IPS-NIHi11 (cell line): ENCODE data around the gene CSTPP1.

ENCODE experiments used
- DNase-seq: peaks from one replicate; pipeline ENCODE4 v3.0.0; 2012; ENCODE audit warnings: mixed read lengths, low spot score

CSTPP1 gene

GRCh38 chr11:47136327-47136726 lies 199.8 kb downstream of the CSTPP1 start:
- DNase-seq: no peak

DNA sequence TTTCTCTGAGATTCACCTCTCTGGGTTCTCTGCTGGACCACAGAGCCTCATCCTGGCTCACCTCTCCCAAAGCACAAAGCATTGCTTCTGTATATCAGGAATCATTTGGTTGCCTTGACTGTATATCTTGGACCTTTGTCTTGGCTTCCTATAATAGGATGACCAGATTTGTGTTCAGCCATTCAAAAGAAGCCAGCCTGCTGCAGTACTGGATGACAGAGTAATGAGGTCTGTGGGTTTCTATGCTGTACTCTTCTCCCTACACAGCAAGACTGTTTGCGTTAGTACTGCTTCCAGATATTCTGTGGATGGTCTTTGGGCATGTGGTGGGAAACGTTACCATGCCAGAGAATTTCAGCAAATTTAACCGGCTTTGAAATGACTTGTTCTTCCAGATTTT lies 200.4 kb downstream of the CSTPP1 start:
- DNase-seq: no peak

- DNase-seq: no peak
These were observed 200.9 kb downstream of the CSTPP1 start for GRCh38 chr11:47137476-47137875.

GRCh38 chr11:47139878-47140277 lies 203.3 kb downstream of the CSTPP1 start:
- DNase-seq: no peak

DNA sequence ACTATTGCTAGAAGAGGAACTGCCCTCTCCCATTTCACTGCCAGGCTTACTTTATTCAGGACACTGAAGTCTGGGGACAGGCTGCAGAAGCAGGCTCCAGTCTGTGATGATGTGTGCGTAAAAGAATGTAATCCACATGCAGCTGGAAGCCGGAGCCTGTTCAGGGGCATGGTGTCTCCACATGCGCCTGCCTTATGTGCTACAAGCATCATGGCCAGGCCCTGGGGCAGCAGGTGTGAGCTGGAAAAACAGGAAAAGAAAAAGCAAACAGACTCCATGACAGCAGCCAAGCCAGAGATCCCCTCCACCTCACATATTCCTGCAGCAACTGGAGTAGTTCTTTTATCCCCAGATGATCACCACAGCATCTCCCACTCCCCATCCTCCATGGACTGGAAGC lies 206.8 kb downstream of the CSTPP1 start:
- no peak for DNase-seq

- no peak for DNase-seq
These were observed 208.0 kb downstream of the CSTPP1 start for GRCh38 chr11:47144541-47144940.

DNA sequence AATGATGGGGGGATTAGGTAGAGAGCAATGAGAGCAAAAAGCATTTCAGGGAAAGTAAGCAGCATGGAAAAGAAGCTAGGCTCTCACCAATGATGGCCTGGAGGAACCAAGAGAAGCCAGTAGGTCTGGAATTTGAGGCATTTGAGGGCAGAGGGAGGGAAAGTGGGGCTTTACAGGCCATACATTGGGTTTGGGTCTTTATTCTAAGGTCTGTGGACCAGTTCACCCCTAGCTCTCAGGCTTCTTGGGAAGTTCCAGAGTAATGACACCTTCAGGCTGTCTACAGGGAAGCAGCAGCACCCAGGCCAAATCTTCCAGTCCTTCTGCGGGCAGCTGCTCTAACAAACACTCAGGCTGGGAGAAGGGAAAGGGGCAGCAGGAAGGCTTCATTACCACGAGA lies 210.7 kb downstream of the CSTPP1 start:
- no peak for DNase-seq

GRCh38 chr11:47147681-47148080 lies 211.1 kb downstream of the CSTPP1 start:
- no peak for DNase-seq

GRCh38 chr11:47148270-47148669 lies 211.7 kb downstream of the CSTPP1 start:
- DNase-seq: no peak

DNA sequence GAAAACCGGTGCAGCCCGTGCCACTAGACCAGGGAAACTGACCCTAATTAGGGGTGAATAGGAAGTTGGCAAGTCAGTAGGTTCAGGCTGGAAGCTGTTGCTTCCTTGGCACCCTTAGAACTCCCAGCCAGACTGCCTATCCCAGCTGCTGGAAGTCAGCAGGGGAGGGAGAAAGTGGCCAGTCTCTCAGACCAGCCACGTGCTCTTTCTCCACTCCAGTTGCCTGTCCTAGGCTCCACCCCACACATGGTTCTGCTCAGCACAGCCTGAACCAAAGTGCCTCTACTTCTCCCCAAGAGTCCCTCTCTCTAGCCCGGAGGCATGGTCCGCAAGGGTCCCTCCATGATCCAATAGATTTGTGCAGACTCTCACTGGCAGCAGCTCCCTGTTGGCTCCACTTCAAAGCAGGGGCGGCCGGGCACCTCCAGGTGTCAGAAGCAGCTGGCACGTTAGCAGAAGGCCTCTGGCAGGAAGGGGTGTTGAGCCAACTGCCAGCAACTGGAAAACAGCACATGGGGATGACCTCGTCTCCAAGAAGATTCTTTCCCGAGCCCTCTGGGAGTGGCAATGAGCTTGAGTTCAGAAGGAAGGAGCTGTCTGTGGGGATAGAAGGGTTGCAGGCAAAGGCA lies 212.5 kb downstream of the CSTPP1 start:
- no peak for DNase-seq

DNA sequence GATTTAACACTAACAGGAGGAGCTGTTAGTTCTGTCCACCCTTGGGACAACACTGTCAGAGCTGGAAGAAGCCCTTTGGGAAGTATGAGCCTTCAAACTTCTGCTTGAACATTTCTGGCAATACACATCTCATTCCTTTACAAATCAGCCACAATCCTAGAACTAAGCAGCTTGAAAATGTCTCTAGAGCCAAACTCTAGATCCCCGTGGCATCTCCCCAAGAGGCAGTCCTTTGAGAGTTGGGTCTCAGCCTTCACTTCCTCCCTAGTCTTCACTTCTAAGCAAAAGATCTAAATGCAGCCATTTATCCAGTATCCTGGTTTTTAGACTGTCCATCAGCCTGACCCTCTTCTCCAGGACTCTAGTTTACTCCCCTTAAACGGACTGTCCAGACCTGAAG lies 213.2 kb downstream of the CSTPP1 start:
- no peak for DNase-seq

GRCh38 chr11:47152126-47152952 lies 215.8 kb downstream of the CSTPP1 start:
- no peak for DNase-seq

GRCh38 chr11:47152953-47153950 lies 216.7 kb downstream of the CSTPP1 start:
- peak; percentile 90 for DNase-seq

DNA sequence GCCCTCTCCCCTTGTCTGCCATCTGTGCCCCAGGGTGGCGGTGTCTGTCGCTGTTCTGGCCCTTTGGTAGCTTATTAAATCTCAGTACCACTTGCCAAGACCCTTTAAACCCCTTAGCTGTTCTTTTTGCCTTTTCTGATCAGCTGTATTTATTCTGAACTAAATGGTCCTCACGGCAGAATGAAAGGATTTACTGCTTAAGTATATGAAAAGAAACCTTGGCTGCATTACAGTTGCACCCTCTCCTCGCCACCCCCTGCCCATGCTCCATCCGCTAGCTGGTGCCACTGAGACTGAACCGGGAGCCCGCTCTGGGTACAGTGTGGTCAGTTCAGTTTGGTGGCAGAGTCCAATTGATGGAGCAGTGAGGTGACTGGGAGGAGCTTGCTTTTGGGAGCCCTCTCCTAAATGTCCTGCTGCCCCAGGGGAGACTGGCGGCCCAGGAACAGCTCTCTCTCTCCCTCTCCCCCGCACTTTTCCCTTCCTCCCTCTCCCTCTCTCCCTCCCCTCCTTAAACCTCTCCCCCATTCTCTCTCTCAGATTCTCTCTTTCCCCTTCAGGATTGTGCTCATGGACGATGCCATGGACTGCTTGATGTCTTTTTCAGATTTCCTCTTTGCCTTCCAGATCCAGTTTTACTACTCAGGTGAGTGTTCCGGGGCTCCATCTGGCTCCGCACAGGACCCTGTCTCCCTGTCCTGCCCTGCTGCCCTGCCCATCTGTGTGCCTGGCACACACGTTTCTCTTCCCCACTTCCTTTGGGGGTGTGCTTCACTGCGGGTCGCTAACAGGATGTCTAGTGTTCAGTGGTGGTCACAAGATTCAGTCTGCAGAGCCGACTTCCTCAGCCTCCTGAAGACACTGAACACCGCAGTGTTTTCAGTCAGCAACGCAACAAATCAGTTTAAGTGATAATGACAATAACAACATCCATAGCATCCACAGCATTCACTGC lies 218.3 kb downstream of the CSTPP1 start:
- DNase-seq: no peak

DNA sequence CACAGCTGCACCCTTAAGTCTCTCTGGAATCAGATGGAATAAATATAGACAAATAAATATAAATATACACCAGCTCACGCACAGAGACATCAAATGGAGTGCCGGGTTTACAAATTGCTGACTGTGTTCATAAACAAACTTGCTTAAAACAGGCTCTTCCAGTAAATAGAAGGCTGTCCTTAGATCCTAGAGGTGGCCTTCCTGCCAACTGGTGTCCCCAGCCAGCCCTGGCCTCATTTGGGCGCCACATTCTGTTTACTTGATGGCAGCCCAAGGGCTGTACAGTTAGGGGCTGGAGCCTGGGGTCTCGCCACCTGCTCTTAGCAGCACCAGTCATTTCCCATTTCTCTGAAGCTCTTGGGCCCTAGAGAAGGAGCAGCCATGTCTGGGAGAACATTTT lies 219.3 kb downstream of the CSTPP1 start:
- DNase-seq: no peak

DNA sequence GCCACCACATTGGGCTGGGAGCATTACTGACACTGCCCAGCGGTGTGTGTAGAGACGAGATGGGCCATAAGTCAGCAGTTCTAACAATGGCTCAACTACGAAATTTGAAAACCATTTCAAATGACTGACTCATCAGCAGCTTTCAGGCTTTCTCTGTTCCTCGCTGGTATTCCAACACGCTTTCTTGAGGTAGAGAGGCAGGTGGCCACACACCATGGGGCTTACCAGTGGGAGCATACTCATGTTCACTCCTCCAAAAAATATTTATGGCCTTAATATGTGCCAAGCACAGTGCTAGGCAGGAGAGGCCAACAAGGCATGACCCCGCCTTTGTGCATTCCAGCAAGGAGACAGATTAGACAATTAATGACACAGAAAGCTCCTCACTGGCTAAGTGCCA lies 219.8 kb downstream of the CSTPP1 start:
- no peak for DNase-seq

- DNase-seq: no peak
These were observed 220.4 kb downstream of the CSTPP1 start for GRCh38 chr11:47156951-47157350.

DNA sequence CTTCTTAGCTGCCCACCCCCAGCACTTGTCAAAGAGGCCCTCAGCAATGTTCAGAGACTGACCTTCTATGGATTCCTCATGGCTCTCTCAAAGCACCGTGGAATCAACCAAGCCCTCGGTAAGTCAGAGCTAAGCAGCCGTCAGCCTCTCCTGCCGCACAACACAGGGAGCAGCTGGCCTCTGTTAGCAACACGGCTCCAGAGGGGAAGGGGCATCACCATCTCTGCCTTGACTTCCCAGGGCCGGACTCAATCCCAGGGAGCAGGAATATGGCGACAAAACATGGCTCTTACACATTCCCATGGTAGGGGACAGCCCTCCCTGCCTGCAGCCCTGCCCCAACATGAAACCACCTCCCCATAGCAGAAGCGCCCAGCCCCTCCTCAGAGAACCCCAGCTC lies 221.2 kb downstream of the CSTPP1 start:
- DNase-seq: no peak

- no peak for DNase-seq
These were observed 221.7 kb downstream of the CSTPP1 start for GRCh38 chr11:47158242-47158641.

DNA sequence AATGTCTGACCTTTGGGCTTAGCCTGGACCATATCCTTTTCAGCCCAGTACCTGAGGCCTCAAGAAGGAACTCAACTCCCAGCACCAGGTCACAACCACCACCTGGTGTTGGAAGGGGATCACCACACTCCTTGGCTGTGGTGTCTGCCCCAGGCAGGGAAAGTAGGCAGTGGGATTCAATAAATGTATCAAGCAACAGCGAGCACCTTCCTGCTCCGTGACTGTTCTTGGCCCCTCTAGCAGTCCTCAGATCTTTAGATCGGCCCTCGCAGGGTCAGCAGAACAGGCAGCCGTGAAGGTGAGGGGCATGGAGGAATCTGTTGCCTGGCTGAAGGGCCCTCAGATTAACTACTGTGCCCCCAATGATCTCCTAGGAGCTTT lies 224.2 kb downstream of the CSTPP1 start:
- DNase-seq: no peak

- DNase-seq: peak; percentile 94
These were observed 224.7 kb downstream of the CSTPP1 start for GRCh38 chr11:47161134-47161854.
